ENCODE results near the gene HOMER3. TPM values are rescaled to one million over a fixed set of nuclear protein-coding genes. Genes with fewer than 3 reads are reported as not detected.
"Not testable (repeated sequence)": the region's sequence is repeated elsewhere in the genome, so short reads cannot be mapped to it uniquely, and the experiment has no call there.

HOMER3 gene
- total RNA-seq, 1 experiment from 2014 or later, result 17.8 TPM

GRCh38 chr19:18928018-18928805 lies 12.8 kb downstream of the HOMER3 start:
- DNase-seq (ENCODE audit: extremely low read depth, low read depth), result no peak

DNA sequence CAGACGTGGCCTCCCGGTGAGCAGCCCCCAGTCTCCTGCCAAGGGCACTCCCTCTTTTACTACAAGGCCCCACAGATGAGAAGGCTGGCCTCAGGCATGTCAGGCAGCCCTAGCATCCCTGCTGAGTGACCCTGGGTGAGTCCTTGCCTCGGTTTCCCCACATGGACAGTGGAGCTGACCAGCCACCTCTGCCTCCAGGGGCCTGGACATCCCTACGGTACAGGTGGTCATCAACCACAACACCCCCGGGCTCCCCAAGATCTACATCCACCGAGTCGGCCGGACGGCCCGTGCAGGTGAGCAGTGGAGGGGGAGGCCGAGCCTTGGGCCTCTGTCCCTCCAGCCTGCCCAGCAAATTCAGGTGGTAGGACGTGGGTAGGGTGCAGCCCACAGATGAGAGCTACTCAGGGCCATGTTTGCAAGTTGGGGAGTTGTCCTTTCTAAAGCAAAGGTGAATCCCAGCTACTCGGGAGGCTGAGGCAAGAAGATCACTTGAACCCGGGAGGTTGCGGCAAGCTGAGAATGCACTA lies 16.3 kb downstream of the HOMER3 start:
- no peak for DNase-seq (ENCODE audit: extremely low read depth, low read depth)

DNA sequence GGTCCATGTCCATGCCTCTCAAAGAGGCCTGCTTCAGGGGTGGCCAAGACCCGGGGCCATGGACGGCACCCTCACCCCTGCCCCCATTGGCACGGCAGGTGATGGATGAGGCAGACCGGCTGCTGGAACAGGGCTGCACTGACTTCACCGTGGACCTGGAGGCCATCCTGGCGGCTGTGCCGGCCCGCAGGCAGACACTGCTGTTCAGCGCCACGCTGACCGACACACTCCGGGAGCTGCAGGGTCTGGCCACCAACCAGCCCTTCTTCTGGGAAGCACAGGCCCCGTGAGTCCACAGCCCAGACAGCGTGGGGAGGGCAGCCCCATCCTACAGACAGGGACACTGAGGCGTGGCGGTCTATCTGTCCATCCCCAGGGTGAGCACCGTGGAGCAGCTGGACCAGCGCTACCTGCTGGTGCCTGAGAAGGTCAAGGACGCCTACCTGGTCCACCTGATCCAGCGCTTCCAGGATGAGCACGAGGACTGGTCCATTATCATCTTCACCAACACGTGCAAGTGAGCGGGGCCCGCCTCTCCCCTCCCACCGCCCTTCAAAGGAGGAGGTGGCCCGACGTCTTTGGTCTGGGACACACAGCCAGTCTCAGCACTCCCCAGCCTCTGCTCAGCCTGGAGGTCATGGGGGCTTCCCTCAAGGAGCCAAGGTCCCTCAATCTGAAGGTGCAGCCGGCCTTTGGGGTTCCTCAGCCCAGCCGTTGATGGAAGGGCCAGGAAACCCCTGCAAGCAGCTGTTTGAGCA lies 18.6 kb downstream of the HOMER3 start:
- no peak for DNase-seq (ENCODE audit: extremely low read depth, low read depth)

GRCh38 chr19:18921593-18921992 lies 19.4 kb downstream of the HOMER3 start:
- no peak for DNase-seq (ENCODE audit: extremely low read depth, low read depth)

DNA sequence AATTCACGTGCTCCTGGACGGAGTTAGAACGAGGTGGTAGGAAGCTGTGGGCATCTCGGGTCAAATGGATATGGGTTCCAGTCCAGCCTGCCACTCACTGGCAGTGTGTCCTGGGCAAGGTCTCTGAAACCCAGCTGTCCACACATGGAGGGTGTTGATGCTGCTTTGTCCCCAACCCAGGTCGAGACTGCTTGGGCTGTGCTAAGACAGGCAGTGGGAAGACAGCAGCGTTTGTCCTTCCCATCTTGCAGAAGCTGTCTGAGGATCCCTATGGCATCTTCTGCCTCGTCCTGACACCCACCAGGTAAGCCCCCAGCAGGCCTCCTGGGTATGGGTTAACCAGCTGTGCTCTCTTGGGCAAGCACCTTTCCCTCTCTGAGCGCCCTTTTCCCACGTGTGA lies 20.6 kb downstream of the HOMER3 start:
- DNase-seq (ENCODE audit: extremely low read depth, low read depth), result no peak

GRCh38 chr19:18919900-18920214 lies 21.2 kb downstream of the HOMER3 start:
- no peak for DNase-seq (ENCODE audit: extremely low read depth, low read depth)

DNA sequence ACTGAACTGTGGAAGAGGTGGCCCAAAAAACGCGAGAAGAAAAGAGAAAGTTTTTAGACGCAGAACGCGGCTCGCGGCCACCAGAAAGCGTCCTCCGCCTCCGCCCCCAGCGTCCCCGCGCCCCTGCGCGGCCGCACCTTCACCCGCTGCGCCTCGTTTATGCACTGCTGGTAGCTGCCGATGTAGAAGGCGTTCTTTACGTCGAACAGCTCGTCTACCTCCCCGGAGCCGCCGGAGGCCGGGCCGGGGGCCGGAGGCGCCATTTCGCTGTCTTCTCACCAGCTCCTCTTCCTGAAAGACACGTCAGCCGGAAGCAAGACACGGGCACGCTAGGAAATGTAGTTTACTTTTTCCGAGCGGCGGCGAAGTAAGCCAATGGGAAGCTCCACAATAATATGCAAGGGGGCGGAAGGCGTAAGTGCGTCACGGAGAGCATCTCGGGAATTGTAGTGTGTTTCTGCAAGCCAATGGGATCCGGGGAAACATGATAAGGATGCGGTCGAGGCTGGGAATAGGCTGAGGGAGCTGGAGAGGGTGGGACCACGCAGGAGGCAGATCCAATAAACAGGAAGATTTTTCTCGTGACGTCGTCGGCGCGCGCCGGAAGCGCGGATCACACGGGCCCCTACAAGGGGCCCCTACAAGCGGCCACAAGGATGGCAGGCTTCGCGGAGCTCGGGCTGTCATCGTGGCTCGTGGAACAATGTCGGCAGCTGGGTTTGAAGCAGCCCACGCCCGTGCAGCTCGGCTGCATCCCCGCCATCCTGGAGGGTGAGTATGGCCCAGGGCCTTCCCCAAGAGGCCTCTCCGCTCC lies 21.7 kb downstream of the HOMER3 start, which contains the start of the genes COPE and DDX49:
COPE (minus strand) TSS at position 302 of the 814 bp plus-strand sequence; CDS start at position 263, 39 bp downstream.
DDX49 (plus strand) TSS at position 630 of the 814 bp plus-strand sequence; CDS start at position 657, 27 bp downstream.
- DNase-seq (ENCODE audit: extremely low read depth, low read depth), result peak; percentile 99

- not testable (repeated sequence) for DNase-seq (ENCODE audit: extremely low read depth, low read depth)
Observed at GRCh38 chr19:18917593-18917992, 23.4 kb downstream of the HOMER3 start.

DNA sequence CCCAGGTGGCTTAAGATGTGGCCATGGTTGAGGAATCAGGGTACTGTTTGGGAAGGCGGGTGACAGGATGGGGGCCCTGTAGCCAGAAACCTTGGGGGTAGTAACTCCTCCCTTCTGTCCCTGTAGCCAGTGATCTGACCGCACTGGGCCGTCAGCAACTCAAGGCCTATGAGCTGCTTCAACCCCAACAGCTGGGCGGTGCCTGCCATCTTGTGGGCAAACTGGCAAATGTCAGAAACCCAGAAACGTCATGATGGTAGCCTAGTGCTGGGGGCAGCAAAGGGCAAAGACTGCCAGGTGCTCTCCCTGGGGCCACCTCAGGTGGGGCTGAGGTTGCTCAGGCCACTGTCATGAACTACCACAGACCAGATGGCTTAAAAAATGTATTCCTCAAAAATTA lies 25.4 kb downstream of the HOMER3 start:
- peak; percentile 43 for DNase-seq (ENCODE audit: extremely low read depth, low read depth)

- DNase-seq (ENCODE audit: extremely low read depth, low read depth), result no peak
Observed at GRCh38 chr19:18913466-18913865, 27.6 kb downstream of the HOMER3 start.

GRCh38 chr19:18912933-18913332 lies 28.1 kb downstream of the HOMER3 start:
- no peak for DNase-seq (ENCODE audit: extremely low read depth, low read depth)

GRCh38 chr19:18910801-18911436 lies 30.1 kb downstream of the HOMER3 start:
- DNase-seq (ENCODE audit: extremely low read depth, low read depth), result no peak

- no peak for DNase-seq (ENCODE audit: extremely low read depth, low read depth)
Observed at GRCh38 chr19:18910010-18910409, 31.0 kb downstream of the HOMER3 start.

GRCh38 chr19:18908917-18909619 lies 31.9 kb downstream of the HOMER3 start:
- no peak for DNase-seq (ENCODE audit: extremely low read depth, low read depth)

- no peak for DNase-seq (ENCODE audit: extremely low read depth, low read depth)
Observed at GRCh38 chr19:18906605-18907519, 34.2 kb downstream of the HOMER3 start.

DNA sequence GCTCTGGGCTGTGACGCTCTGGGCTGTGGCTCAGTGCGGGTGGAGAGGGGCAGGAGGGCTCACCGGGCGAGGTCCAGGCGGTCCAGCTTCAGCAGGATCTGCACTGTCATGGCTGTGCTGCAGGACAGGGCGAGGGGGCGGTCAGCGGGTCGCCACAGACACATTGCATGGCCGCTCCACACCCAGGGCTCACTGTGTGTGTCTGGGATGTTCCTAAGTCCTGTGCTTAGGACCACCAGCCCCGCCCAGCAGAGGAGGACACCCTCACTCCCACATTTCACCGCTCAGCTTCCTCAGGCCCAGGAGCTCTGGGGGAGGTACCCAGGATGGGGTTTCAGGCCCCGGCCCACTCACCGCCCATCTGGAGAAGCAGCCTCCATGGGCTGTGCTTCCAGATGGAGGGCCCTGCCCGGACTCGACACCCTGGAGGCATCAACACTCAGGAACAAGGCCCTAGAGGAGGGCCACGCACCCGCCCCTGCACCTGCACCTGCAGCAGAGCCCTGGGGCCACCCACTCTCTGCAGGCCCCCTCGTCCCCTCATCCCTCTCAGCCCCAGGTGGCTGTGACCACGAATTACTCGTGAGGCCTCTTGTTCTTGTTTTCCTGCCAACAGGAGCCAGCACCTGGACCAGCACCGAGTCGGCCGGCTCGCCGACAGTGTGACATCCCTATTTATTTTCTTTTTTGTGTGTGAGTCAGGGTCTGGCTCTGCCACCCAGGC lies 35.3 kb downstream of the HOMER3 start:
- no peak for DNase-seq (ENCODE audit: extremely low read depth, low read depth)

DNA sequence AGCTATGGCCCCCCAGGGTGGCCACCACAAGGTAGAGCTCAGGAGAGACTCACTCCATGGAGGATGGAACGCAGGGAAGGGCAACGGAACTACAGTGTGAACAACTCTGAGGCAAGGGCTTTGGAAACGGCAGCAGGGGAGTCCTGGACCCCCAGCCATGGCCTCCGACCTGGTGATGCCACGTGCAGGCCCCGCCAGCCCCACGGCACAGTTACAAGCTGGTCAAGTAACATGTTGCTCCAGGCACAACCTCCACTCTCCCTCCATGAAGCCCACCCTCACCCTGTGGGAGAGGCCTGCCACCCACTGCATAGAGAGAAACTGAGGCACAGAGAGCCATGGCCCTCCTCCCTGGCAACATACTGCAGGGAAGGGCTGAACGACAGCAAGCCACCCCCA lies 36.0 kb downstream of the HOMER3 start:
- no peak for DNase-seq (ENCODE audit: extremely low read depth, low read depth)
